Tibial nerve (tissue), 4 donors: Measurements from ENCODE around the gene TRERF1. TPM values are rescaled to one million over a fixed set of nuclear protein-coding genes. Genes with fewer than 3 reads are reported as not detected.

ENCODE experiments used
- DNase-seq, 2 donors: peaks; one replicate each; pipeline ENCODE4 v3.0.0-alpha.2; 2019; ENCODE audit warnings: low spot score in 2 of 2
- H3K27ac ChIP-seq, 4 donors: fragments of 200-600 bp; sonication (generic) in 3 of 4; one replicate each; pipeline ENCODE4 v1.5.1; 2017 to 2019; ENCODE audit warnings: mild to moderate bottlenecking in 1 of 4
- H3K27me3 ChIP-seq, 2 donors: fragments of 200-600 bp; sonication (generic) in 1 of 2; one replicate each; pipeline versions ENCODE4 v1.5.1 to v1.6.0; 2017 to 2019
- H3K36me3 ChIP-seq, 3 donors: fragments of 200-600 bp; sonication (generic); one replicate each; pipeline ENCODE4 v1.5.1; 2018 to 2019
- H3K4me1 ChIP-seq, 4 donors: fragments of 200-600 bp; sonication (generic) in 3 of 4; one replicate each; pipeline ENCODE4 v1.5.1; 2017 to 2019
- H3K4me3 ChIP-seq, 4 donors: fragments of 200-600 bp; sonication (generic) in 3 of 4; one replicate each; pipeline ENCODE4 v1.5.1; 2017 to 2019; ENCODE audit warnings: mild to moderate bottlenecking in 1 of 4, moderate library complexity in 1 of 4
- H3K9me3 ChIP-seq, 4 donors: fragments of 200-600 bp; sonication (generic) in 3 of 4; one replicate each; pipeline ENCODE4 v1.5.1; 2017 to 2019
- EP300 ChIP-seq, 2 donors: sonication (generic); formaldehyde crosslinking; IDR thresholded peaks; one replicate each; pipeline ENCODE4 v1.6.1; 2017; ENCODE audit warnings: antibody characterized with exemption in 2 of 2, mild to moderate bottlenecking in 1 of 2
- POLR2A ChIP-seq, 2 donors: fragments of 450-650 bp; IDR thresholded peaks; one replicate each; pipeline ENCODE4 v1.6.1; 2017; ENCODE audit warnings: antibody characterized with exemption in 2 of 2, mild to moderate bottlenecking in 2 of 2, moderate library complexity in 2 of 2
- WGBS, 2 donors: methylation state at CpG; one replicate each; pipeline ENCODE4 v1.1.5; 2018; 5-methylcytosine and 5-hydroxymethylcytosine counted together
- total RNA-seq, 4 donors: library from RNA; depleted of rRNA; stranded (reverse); fragments of >200 nt; gene quantifications; one replicate each; pipeline ENCODE4 v1.1.0, GENCODE V29; 2016
- TF ChIP-seq, protein P1 (sequence below), 5 experiments: fragments of 200-600 bp in 3 of 5; fragments of 450-650 bp in 2 of 5; sonication (generic) in 3 of 5; IDR thresholded peaks; one replicate each; pipeline ENCODE4 v1.5.1; 2016 to 2019; ENCODE audit warnings: antibody characterized with exemption in 5 of 5, mild to moderate bottlenecking in 3 of 5, moderate library complexity in 2 of 5

TRERF1 gene
- total RNA-seq, 4 donors from 2014 or later: 4.2 to 7.2 (median 4.9) TPM

GRCh38 chr6:42424906-42425474, 26.7 kb downstream of the TRERF1 start:
- H3K27me3 ChIP-seq: no peaks in the 10 kb centered on the region
- H3K9me3 ChIP-seq: no peaks in the 10 kb centered on the region
- peaks cover 0 to 23% (median 17%) of the 10 kb centered on the region in 4 donors for H3K4me1 ChIP-seq
- DNase-seq: no peak
- no peak overlapping the region for H3K4me3 ChIP-seq
- no peak overlapping the region for H3K27ac ChIP-seq
- WGBS, 2 donors: 70 to 72% methylated on average over 4 of the region's 4 CpGs
- TF ChIP-seq POLR2A (IDR thresholded peaks at IDR 0.05): no peak
- TF ChIP-seq, protein P1, sequence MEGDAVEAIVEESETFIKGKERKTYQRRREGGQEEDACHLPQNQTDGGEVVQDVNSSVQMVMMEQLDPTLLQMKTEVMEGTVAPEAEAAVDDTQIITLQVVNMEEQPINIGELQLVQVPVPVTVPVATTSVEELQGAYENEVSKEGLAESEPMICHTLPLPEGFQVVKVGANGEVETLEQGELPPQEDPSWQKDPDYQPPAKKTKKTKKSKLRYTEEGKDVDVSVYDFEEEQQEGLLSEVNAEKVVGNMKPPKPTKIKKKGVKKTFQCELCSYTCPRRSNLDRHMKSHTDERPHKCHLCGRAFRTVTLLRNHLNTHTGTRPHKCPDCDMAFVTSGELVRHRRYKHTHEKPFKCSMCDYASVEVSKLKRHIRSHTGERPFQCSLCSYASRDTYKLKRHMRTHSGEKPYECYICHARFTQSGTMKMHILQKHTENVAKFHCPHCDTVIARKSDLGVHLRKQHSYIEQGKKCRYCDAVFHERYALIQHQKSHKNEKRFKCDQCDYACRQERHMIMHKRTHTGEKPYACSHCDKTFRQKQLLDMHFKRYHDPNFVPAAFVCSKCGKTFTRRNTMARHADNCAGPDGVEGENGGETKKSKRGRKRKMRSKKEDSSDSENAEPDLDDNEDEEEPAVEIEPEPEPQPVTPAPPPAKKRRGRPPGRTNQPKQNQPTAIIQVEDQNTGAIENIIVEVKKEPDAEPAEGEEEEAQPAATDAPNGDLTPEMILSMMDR (IDR thresholded peaks at IDR 0.05): no peak
- no peaks in the 10 kb centered on the region for H3K36me3 ChIP-seq

GRCh38 chr6:42423244-42423643, 28.5 kb downstream of the TRERF1 start:
- H3K36me3 ChIP-seq: no peaks in the 10 kb centered on the region
- H3K9me3 ChIP-seq: no peaks in the 10 kb centered on the region
- H3K4me3 ChIP-seq: no peak overlapping the region
- no peak for DNase-seq
- H3K4me1 ChIP-seq: peaks cover 0 to 10% (median 5%) of the 10 kb centered on the region in 4 donors
- 87 to 90% methylated on average over 8 of the region's 8 CpGs for WGBS, 2 donors
- H3K27ac ChIP-seq: no peak overlapping the region
- TF ChIP-seq, protein P1 (IDR thresholded peaks at IDR 0.05): no peak
- TF ChIP-seq EP300 (IDR thresholded peaks at IDR 0.05) (no peak), POLR2A (IDR thresholded peaks at IDR 0.05) (no peak)
- H3K27me3 ChIP-seq: no peaks in the 10 kb centered on the region

DNA sequence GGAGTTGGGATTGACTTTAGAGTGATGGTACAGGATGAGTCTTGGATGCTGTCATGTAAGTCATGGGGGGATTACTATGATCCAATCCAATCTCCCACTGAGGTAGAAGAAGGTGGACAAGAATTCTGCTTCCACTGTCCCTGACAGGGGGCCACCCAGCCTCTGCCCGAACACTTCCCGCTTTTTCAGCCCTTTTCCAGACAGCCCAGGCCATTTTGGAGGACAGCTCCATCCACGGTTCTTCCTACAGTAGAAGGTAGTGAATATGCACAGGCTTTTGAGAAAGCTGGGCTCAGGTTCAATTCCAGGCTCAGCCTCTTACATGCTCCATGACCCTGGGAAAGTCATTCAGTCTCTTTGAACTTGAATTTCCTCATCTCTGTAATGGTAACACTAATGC, 31.0 kb downstream of the TRERF1 start:
- Histone ChIP-seq H3K9me3 (no peaks in the 10 kb centered on the region), H3K4me1 (peaks cover 0 to 5% (median 0%) of the 10 kb centered on the region in 4 donors), H3K36me3 (no peaks in the 10 kb centered on the region), H3K4me3 (no peak overlapping the region), H3K27ac (no peak overlapping the region), H3K27me3 (no peaks in the 10 kb centered on the region)
- 94 to 95% methylated on average over 3 of the region's 3 CpGs for WGBS, 2 donors
- no peak for DNase-seq
- TF ChIP-seq POLR2A (IDR thresholded peaks at IDR 0.05) (no peak), EP300 (IDR thresholded peaks at IDR 0.05) (no peak)
- TF ChIP-seq, protein P1 (IDR thresholded peaks at IDR 0.05): no peak

GRCh38 chr6:42419490-42420280, 32.0 kb downstream of the TRERF1 start:
- Histone ChIP-seq H3K27ac (no peak overlapping the region), H3K9me3 (no peaks in the 10 kb centered on the region), H3K36me3 (no peaks in the 10 kb centered on the region), H3K4me1 (peaks cover 0 to 5% (median 0%) of the 10 kb centered on the region in 4 donors), H3K27me3 (no peaks in the 10 kb centered on the region), H3K4me3 (no peak overlapping the region)
- TF ChIP-seq, protein P1 (IDR thresholded peaks at IDR 0.05): no peak
- TF ChIP-seq EP300 (IDR thresholded peaks at IDR 0.05) (no peak), POLR2A (IDR thresholded peaks at IDR 0.05) (no peak)
- WGBS, 2 donors: 79 to 91% methylated on average over 6 of the region's 6 CpGs
- DNase-seq: no peak

DNA sequence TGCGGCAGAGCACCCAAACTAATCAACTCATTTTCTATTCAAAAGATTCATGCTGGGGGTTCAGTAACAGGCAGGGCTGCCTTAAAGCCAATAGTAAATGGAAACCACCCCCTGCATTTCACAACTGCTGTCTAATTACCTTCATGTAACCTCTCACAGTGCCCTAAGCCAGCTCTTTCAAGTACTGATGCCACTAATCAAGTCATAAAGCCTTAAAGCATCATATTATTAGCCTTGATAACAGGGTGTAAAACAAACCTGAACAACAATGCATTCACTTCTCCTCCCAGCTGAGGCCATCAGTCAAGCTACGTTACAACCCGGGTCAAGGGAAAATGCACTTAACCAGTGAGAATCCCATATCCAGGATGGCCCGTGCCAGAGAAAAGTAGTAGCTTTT, 33.0 kb downstream of the TRERF1 start:
- TF ChIP-seq POLR2A (IDR thresholded peaks at IDR 0.05) (no peak), EP300 (IDR thresholded peaks at IDR 0.05) (no peak)
- TF ChIP-seq, protein P1 (IDR thresholded peaks at IDR 0.05): no peak
- WGBS, 2 donors: 58 to 74% methylated on average over 4 of the region's 4 CpGs
- Histone ChIP-seq H3K9me3 (no peaks in the 10 kb centered on the region), H3K27ac (no peak overlapping the region), H3K4me1 (no peaks in the 10 kb centered on the region), H3K4me3 (no peak overlapping the region), H3K36me3 (no peaks in the 10 kb centered on the region), H3K27me3 (no peaks in the 10 kb centered on the region)
- DNase-seq: no peak
